ENCODE results near the gene CTAG1B. TPM values are rescaled to one million over a fixed set of nuclear protein-coding genes. Genes with fewer than 3 reads are reported as not detected.
A peak's percentile ranks its signal among the peaks of the same experiment; 100 is the strongest.
"Not testable (repeated sequence)": the region's sequence is repeated elsewhere in the genome, so short reads cannot be mapped to it uniquely, and the experiment has no call there.

CTAG1B gene
- total RNA-seq = not detected in 2 replicates
- not detected for total RNA-seq (2013)
- 0.09 TPM in 1 of 2 replicates, not detected in the other for polyA plus RNA-seq
- polyA minus RNA-seq = not detected in 2 replicates

GRCh38 chrX:154619182-154619581, at the start of gene CTAG1B:
TSS of gene CTAG1B (minus strand) at chrX:154619282. CDS start at chrX:154619218, 64 bp downstream.
- H3K9me3 ChIP-seq (ENCODE audit: control extremely low read depth in 1 of 3, control insufficient read depth in 2 of 3, insufficient read depth in 1 of 3, low read length in 2 of 3); POLR2A ChIA-PET; H3K4me3 Mint-ChIP-seq; H3K27me3 Mint-ChIP-seq; H3K79me2 ChIP-seq (ENCODE audit: control insufficient read depth, insufficient read depth, low read length); CTCF ChIA-PET; H3K36me3 ChIP-seq (replicated peaks in 1 of 2; ENCODE audit: control extremely low read depth in 1 of 2, control insufficient read depth in 1 of 2, extremely low read depth in 1 of 2, insufficient read depth in 2 of 2, low read length in 1 of 2); H3K9ac ChIP-seq (ENCODE audit: low read length); H3K9me3 Mint-ChIP-seq (ENCODE audit: insufficient read depth); H3K27me3 ChIP-seq (replicated peaks in 1 of 4; ENCODE audit: control extremely low read depth in 1 of 4, control insufficient read depth in 3 of 4, insufficient read depth in 4 of 4, low read length in 3 of 4); H2AFZ ChIP-seq (ENCODE audit: insufficient read depth, low read depth, low read length, poor library complexity, severe bottlenecking); H4K20me1 ChIP-seq (ENCODE audit: control insufficient read depth, insufficient read depth, low read length, poor library complexity, severe bottlenecking); DNase-seq; H3K4me3 ChIP-seq (ENCODE audit: control extremely low read depth in 1 of 5, extremely low read depth in 1 of 5, insufficient read depth in 1 of 5, low read depth in 2 of 5, low read length in 4 of 5); H3K4me1 Mint-ChIP-seq; intact Hi-C loops (cut with micrococcal nuclease); H3K27ac Mint-ChIP-seq; H3K4me2 ChIP-seq (replicated peaks; ENCODE audit: low read depth, low read length, poor library complexity, severe bottlenecking); ATAC-seq (ENCODE audit: low read depth); H3K4me1 ChIP-seq (ENCODE audit: control insufficient read depth in 2 of 2, insufficient read depth in 2 of 2, low read length in 2 of 2); H3K27ac ChIP-seq (ENCODE audit: low read length in 2 of 2): not testable (repeated sequence)
- no CpG with 5 or more reads among the region's 28 CpGs for WGBS (ENCODE audit: insufficient coverage)

- POLR2A ChIA-PET = interaction anchor here (1.0 kb wide), 1 partner anchor 90 kb away, joined by 3 read pairs; no protein-coding TSS in a partner anchor
Measured at GRCh38 chrX:154661899-154662298, 42.8 kb upstream of the CTAG1B start.

More at GRCh38 chrX:154661899-154662298, 42.8 kb upstream of the CTAG1B start:
- no peaks in the 10 kb centered on the region for H4K20me1 ChIP-seq (ENCODE audit: control insufficient read depth, insufficient read depth, low read length, poor library complexity, severe bottlenecking)
- H3K9ac ChIP-seq (ENCODE audit: low read length) = no peak overlapping the region
- peaks cover 3% of the 10 kb centered on the region for H3K9me3 Mint-ChIP-seq (ENCODE audit: insufficient read depth)
- no peak overlapping the region for H2AFZ ChIP-seq (ENCODE audit: insufficient read depth, low read depth, low read length, poor library complexity, severe bottlenecking)
- CTCF ChIA-PET = no interaction called here
- DNase-seq (peak; percentile 48), ATAC-seq (ENCODE audit: low read depth) (no peak)
- no peak for TF ChIP-seq CTCF (IDR thresholded peaks at IDR 0.05)
- no peak for TF ChIP-seq EZH2 (IDR thresholded peaks at IDR 0.05; ENCODE audit: borderline replicate concordance, insufficient read depth, low read depth, low read length, poor library complexity, severe bottlenecking)
- H3K27me3 Mint-ChIP-seq = no peaks in the 10 kb centered on the region
- no peak overlapping the region for H3K4me3 ChIP-seq (ENCODE audit: control extremely low read depth in 1 of 5, extremely low read depth in 1 of 5, insufficient read depth in 1 of 5, low read depth in 2 of 5, low read length in 4 of 5)
- intact Hi-C loops (cut with micrococcal nuclease) = no loop called here
- H3K4me1 Mint-ChIP-seq = peaks cover 13% of the 10 kb centered on the region
- H3K36me3 ChIP-seq (replicated peaks in 1 of 2; ENCODE audit: control extremely low read depth in 1 of 2, control insufficient read depth in 1 of 2, extremely low read depth in 1 of 2, insufficient read depth in 2 of 2, low read length in 1 of 2) = no peaks in the 10 kb centered on the region
- WGBS (ENCODE audit: insufficient coverage) = 4% methylated on average over 4 of the region's 7 CpGs
- peaks cover 7 to 20% of the 10 kb centered on the region in 2 donors for H3K4me1 ChIP-seq (ENCODE audit: control insufficient read depth in 2 of 2, insufficient read depth in 2 of 2, low read length in 2 of 2)
- H3K4me2 ChIP-seq (replicated peaks; ENCODE audit: low read depth, low read length, poor library complexity, severe bottlenecking) = peak overlapping the region; percentile 12
- H3K27ac Mint-ChIP-seq = peak overlapping the region; percentile 75
- no peaks in the 10 kb centered on the region for H3K27me3 ChIP-seq (replicated peaks in 1 of 4; ENCODE audit: control extremely low read depth in 1 of 4, control insufficient read depth in 3 of 4, insufficient read depth in 4 of 4, low read length in 3 of 4)
- no peak overlapping the region for H3K27ac ChIP-seq (ENCODE audit: low read length in 2 of 2)
- H3K4me3 Mint-ChIP-seq = peak overlapping the region; percentile 24
- no peaks in the 10 kb centered on the region for H3K79me2 ChIP-seq (ENCODE audit: control insufficient read depth, insufficient read depth, low read length)
- H3K9me3 ChIP-seq (ENCODE audit: control extremely low read depth in 1 of 3, control insufficient read depth in 2 of 3, insufficient read depth in 1 of 3, low read length in 2 of 3) = no peaks in the 10 kb centered on the region

Data from B cell (primary cell).